K562 (cell line): ENCODE results near the gene FAM32A. TPM values are rescaled to one million over a fixed set of nuclear protein-coding genes. Genes with fewer than 3 reads are reported as not detected.

ENCODE experiments used
- BCL6 ChIP-seq: fragments of 250-450 bp; sonication (Bioruptor Pico); IDR thresholded peaks from 2 replicates; pipeline ENCODE4 v1.4.0; 2020
- CBX1 ChIP-seq: sonication (generic); IDR thresholded peaks from 2 replicates; pipeline ENCODE4 v1.6.1; 2016; ENCODE audit warnings: antibody characterized with exemption, low read depth, mild to moderate bottlenecking
- FOS ChIP-seq: IDR thresholded peaks from 3 replicates; pipeline ENCODE4 v1.6.1; 2011; ENCODE audit not compliant: insufficient read length; ENCODE audit errors: extremely low read depth
- FOXJ3 ChIP-seq: sonication (generic); formaldehyde crosslinking; IDR thresholded peaks from 2 replicates; pipeline ENCODE4 v1.4.0; 2020; ENCODE audit warnings: mild to moderate bottlenecking, missing genetic modification reagents
- FUS ChIP-seq: fragments of 200-400 bp; formaldehyde crosslinking; optimal IDR thresholded peaks from 2 replicates; pipeline ENCODE3; 2017; ENCODE audit warnings: low read depth, low read length
- HDAC6 ChIP-seq: IDR thresholded peaks from 2 replicates; pipeline ENCODE4 v1.6.1; 2012; ENCODE audit warnings: low read depth, mild to moderate bottlenecking, control low read depth, inconsistent platforms, low read length, moderate library complexity
- HDAC8 ChIP-seq: fragments of 450-650 bp; IDR thresholded peaks from 2 replicates; pipeline ENCODE4 v1.6.1; 2016; ENCODE audit warnings: mild to moderate bottlenecking, missing genetic modification characterization, moderate library complexity, missing compliant biosample characterization
- NFYB ChIP-seq: IDR thresholded peaks from 2 replicates; pipeline ENCODE4 v1.6.1; 2011; ENCODE audit warnings: mild to moderate bottlenecking, moderate library complexity; ENCODE audit not compliant: insufficient read length; ENCODE audit errors: extremely low read depth
- NR3C1 ChIP-seq: sonication (generic); formaldehyde crosslinking; IDR thresholded peaks from 2 replicates; pipeline ENCODE4 v1.8.1; 2022; ENCODE audit warnings: missing genetic modification reagents
- POLR2A ChIP-seq: fragments of 450-650 bp; conservative IDR thresholded peaks from 2 replicates; pipeline ENCODE4 v1.6.1; 2016
- SNIP1 ChIP-seq: fragments of 450-650 bp; IDR thresholded peaks from 2 replicates; pipeline ENCODE4 v1.7.1; 2017; ENCODE audit warnings: low read depth, mild to moderate bottlenecking
- STAT5A ChIP-seq: IDR thresholded peaks from 2 replicates; pipeline ENCODE4 v1.6.1; 2012; ENCODE audit warnings: low read length, inconsistent platforms, borderline replicate concordance
- TAF7 ChIP-seq: fragments of 450-650 bp; IDR thresholded peaks from 2 replicates; pipeline ENCODE4 v1.6.1; 2016; ENCODE audit warnings: missing genetic modification characterization, missing compliant biosample characterization
- TCF15 ChIP-seq: fragments of 250-450 bp; sonication (Bioruptor Pico); IDR thresholded peaks from 2 replicates; pipeline ENCODE4 v1.8.0; 2022; ENCODE audit warnings: moderate library complexity, mild to moderate bottlenecking, inconsistent platforms
- U2AF2 ChIP-seq: fragments of 200-400 bp; formaldehyde crosslinking; optimal IDR thresholded peaks from 2 replicates; pipeline ENCODE3; 2017; ENCODE audit warnings: low read depth, mild to moderate bottlenecking, low read length
- ZBTB9 ChIP-seq: fragments of 450-650 bp; formaldehyde crosslinking; IDR thresholded peaks from 2 replicates; pipeline ENCODE4 v1.4.0; 2020; ENCODE audit warnings: mild to moderate bottlenecking, moderate library complexity
- ZC3H4 ChIP-seq: sonication (generic); formaldehyde crosslinking; IDR thresholded peaks from 2 replicates; pipeline ENCODE4 v1.9.0; 2021; ENCODE audit warnings: missing genetic modification reagents, borderline replicate concordance
- ZNF143 ChIP-seq: sonication (generic); formaldehyde crosslinking; IDR thresholded peaks from 2 replicates; pipeline ENCODE4 v1.9.0; 2022; ENCODE audit warnings: mild to moderate bottlenecking, missing genetic modification reagents
- ZNF263 ChIP-seq: sonication (generic); formaldehyde crosslinking; IDR thresholded peaks from 2 replicates; pipeline ENCODE4 v1.8.0; 2022; ENCODE audit warnings: mild to moderate bottlenecking, missing genetic modification reagents, borderline replicate concordance
- ZNF347 ChIP-seq: fragments of 450-650 bp; formaldehyde crosslinking; IDR thresholded peaks from 2 replicates; pipeline ENCODE4 v1.4.0; 2020; ENCODE audit warnings: low read depth, mild to moderate bottlenecking, moderate library complexity
- ZNF780A ChIP-seq: fragments of 250-450 bp; sonication (Bioruptor Pico); IDR thresholded peaks from 2 replicates; pipeline ENCODE4 v1.5.0; 2021; ENCODE audit warnings: mild to moderate bottlenecking
- polyA plus RNA-seq, 8 experiments: library from polyadenylated mRNA; depleted of rRNA in 4 of 8; stranded (reverse) in 5 of 8; unstranded in 3 of 8; fragments of >200 nt; fragmentation: Nextera tagmentation in 2 of 8; fragmentation: Illumina TruSeq in 1 of 8; extraction: Ambion mirVana in 2 of 8; extraction: Trizol in 1 of 8; gene quantifications; 2 replicates each; pipeline versions ENCODE4 v1.2.1 to v1.2.3, GENCODE V29; 2011 to 2014; ENCODE audit warnings: inconsistent platforms in 1 of 8, missing spikeins in 1 of 8
- total RNA-seq, 7 experiments: library from RNA; depleted of rRNA in 6 of 7; stranded (reverse); fragments of >200 nt in 6 of 7; fragmentation: Illumina TruSeq in 2 of 7; extraction: Trizol in 2 of 7; gene quantifications; 2 replicates each; pipeline versions ENCODE4 v1.2.1 to v1.2.3, GENCODE V29; 2011 to 2021; ENCODE audit warnings: low replicate concordance in 1 of 7
- TF ChIP-seq, protein P1 (sequence below): fragments of 250-450 bp; sonication (Bioruptor Pico); IDR thresholded peaks from 2 replicates; pipeline ENCODE4 v1.5.0; 2022; ENCODE audit warnings: mild to moderate bottlenecking
- TF ChIP-seq, protein P2 (sequence below): fragments of 250-450 bp; sonication (Bioruptor Pico); IDR thresholded peaks from 2 replicates; pipeline ENCODE4 v1.8.0; 2021; ENCODE audit warnings: borderline replicate concordance, mild to moderate bottlenecking, moderate library complexity; ENCODE audit not compliant: poor library complexity, severe bottlenecking
- TF ChIP-seq, protein P3 (sequence below): fragments of 250-450 bp; sonication (Bioruptor Pico); IDR thresholded peaks from 2 replicates; pipeline ENCODE4 v1.8.0; 2021; ENCODE audit warnings: moderate library complexity, mild to moderate bottlenecking, inconsistent platforms

The FAM32A gene
- total and polyA plus RNA-seq, 9 of the 15 experiments (the other 6 are each of a cell fraction or from before 2014, with no cell fraction given): 30.7 to 96.7 (median 73.7) TPM

GRCh38 chr19:16185123-16185767 is at the start of gene FAM32A (continued):
- TF ChIP-seq NR3C1 (CRISPR knock-in tag) (no peak), ZNF143 (CRISPR knock-in tag) (no peak), ZNF347 (CRISPR knock-in tag) (no peak), BCL6 (CRISPR knock-in tag) (no peak), FOS (peak; percentile 78), HDAC8 (tag) (no peak), NFYB (peak; percentile 85), STAT5A (no peak), FUS (no peak), HDAC6 (no peak), TCF15 (CRISPR knock-in tag) (no peak), ZNF263 (no peak), ZBTB9 (CRISPR knock-in tag) (no peak), POLR2A (peak; percentile 86), SNIP1 (no peak), ZNF780A (no peak), ZC3H4 (CRISPR knock-in tag) (no peak), U2AF2 (no peak), TAF7 (tag) (peak; percentile 66), CBX1 (no peak), FOXJ3 (CRISPR knock-in tag) (no peak)
- TF ChIP-seq, protein P1, sequence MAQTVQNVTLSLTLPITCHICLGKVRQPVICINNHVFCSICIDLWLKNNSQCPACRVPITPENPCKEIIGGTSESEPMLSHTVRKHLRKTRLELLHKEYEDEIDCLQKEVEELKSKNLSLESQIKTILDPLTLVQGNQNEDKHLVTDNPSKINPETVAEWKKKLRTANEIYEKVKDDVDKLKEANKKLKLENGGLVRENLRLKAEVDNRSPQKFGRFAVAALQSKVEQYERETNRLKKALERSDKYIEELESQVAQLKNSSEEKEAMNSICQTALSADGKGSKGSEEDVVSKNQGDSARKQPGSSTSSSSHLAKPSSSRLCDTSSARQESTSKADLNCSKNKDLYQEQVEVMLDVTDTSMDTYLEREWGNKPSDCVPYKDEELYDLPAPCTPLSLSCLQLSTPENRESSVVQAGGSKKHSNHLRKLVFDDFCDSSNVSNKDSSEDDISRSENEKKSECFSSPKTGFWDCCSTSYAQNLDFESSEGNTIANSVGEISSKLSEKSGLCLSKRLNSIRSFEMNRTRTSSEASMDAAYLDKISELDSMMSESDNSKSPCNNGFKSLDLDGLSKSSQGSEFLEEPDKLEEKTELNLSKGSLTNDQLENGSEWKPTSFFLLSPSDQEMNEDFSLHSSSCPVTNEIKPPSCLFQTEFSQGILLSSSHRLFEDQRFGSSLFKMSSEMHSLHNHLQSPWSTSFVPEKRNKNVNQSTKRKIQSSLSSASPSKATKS (CRISPR knock-in tag): no peak
- TF ChIP-seq, protein P2, sequence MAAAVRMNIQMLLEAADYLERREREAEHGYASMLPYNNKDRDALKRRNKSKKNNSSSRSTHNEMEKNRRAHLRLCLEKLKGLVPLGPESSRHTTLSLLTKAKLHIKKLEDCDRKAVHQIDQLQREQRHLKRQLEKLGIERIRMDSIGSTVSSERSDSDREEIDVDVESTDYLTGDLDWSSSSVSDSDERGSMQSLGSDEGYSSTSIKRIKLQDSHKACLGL: no peak
- TF ChIP-seq, protein P3, sequence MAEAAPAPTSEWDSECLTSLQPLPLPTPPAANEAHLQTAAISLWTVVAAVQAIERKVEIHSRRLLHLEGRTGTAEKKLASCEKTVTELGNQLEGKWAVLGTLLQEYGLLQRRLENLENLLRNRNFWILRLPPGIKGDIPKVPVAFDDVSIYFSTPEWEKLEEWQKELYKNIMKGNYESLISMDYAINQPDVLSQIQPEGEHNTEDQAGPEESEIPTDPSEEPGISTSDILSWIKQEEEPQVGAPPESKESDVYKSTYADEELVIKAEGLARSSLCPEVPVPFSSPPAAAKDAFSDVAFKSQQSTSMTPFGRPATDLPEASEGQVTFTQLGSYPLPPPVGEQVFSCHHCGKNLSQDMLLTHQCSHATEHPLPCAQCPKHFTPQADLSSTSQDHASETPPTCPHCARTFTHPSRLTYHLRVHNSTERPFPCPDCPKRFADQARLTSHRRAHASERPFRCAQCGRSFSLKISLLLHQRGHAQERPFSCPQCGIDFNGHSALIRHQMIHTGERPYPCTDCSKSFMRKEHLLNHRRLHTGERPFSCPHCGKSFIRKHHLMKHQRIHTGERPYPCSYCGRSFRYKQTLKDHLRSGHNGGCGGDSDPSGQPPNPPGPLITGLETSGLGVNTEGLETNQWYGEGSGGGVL (CRISPR knock-in tag): no peak
